H1 (cell line): ENCODE results near the gene SHH. TPM values are rescaled to one million over a fixed set of nuclear protein-coding genes. Genes with fewer than 3 reads are reported as not detected.

Experiments
- CREB1 ChIP-seq: IDR thresholded peaks from 2 replicates; pipeline ENCODE4 v1.6.1; 2012; ENCODE audit warnings: inconsistent platforms
- EZH2 ChIP-seq: fragments of 200-600 bp; sonication (generic); IDR thresholded peaks from 2 replicates; pipeline ENCODE4 v1.7.1; 2012; ENCODE audit warnings: low read depth, mild to moderate bottlenecking, moderate library complexity, low read length, inconsistent platforms; ENCODE audit not compliant: severe bottlenecking
- polyA plus RNA-seq, 7 experiments: library from polyadenylated mRNA; depleted of rRNA in 3 of 7; stranded (reverse) in 5 of 7; unstranded in 2 of 7; fragments of >200 nt in 5 of 7; fragments of 200-250 nt in 2 of 7; gene quantifications; 1 replicate in 5 of 7; 2 replicates in 1 of 7; 4 replicates in 1 of 7; pipeline versions ENCODE4 v1.2.1 to v1.2.3, GENCODE V29; 2011 to 2013; ENCODE audit warnings: missing spikeins in 2 of 7, mixed read lengths in 2 of 7
- total RNA-seq: library from RNA; stranded (reverse); fragmentation: NEBNext Ultra II Directional; extraction: Animal tissue kit (Norgen Biotek cat#: 25700); gene quantifications from 2 replicates; pipeline ENCODE4 v1.2.1, GENCODE V29; 2021
- TF ChIP-seq, protein P1 (sequence below): IDR thresholded peaks from 2 replicates; pipeline ENCODE4 v1.6.1; 2012; ENCODE audit warnings: inconsistent platforms

SHH gene
- total and polyA plus RNA-seq, 2 of the 8 experiments (the other 6 are each of a cell fraction or from before 2014, with no cell fraction given) = not detected

DNA sequence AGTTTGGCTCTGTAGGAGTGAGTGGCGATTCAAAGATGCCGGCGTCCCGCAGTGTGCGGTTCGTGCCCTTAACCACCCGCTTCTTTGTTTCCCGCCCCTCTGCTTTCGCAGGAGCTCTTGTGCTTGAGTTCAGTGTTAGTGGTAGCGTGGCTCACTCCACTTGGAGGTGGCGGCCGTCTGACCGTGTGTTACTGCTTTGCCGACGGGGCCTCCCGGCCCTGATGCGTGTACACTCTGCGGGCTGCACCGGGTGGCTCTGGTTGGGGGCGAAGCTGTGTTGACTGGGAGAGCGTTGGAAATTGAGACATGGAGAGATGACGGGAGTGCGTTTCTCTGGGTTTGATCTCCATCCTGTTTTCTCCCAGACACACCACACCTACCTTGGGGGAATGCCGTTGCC, 31.4 kb downstream of the SHH start (continued):
- TF ChIP-seq CREB1 (no peak), EZH2 (no peak)
- TF ChIP-seq, protein P1, sequence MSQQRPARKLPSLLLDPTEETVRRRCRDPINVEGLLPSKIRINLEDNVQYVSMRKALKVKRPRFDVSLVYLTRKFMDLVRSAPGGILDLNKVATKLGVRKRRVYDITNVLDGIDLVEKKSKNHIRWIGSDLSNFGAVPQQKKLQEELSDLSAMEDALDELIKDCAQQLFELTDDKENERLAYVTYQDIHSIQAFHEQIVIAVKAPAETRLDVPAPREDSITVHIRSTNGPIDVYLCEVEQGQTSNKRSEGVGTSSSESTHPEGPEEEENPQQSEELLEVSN = no peak
